Inflammatory macrophage treated with lipopolysaccharide for 1 hour (primary cell): ENCODE data around the gene MYLK4.

ENCODE experiments used
- DNase-seq, 2 donors: peaks; one replicate each; pipeline ENCODE4 v3.0.0-alpha.2; 2020 to 2022

Gene MYLK4

DNA sequence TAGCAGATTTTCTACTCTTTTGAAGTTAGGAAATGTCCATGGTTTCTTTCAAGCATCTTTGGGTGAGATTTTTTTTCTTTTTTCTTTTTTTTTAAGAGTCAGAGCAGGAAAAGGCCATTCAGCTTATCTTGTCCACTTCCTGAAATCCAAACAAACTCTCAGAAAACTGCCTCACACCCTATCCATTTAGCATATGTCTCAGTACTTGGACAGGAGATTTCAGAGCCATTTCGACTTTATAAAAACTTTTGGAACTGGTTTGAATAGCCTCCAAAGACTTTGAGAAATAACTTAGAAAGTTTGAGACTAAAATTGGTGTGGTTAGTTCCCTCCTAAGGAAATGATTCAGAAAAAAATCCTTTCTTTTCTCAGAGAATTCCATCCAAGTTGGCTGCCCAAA, 125.1 kb downstream of the MYLK4 start:
- DNase-seq: no peak

DNA sequence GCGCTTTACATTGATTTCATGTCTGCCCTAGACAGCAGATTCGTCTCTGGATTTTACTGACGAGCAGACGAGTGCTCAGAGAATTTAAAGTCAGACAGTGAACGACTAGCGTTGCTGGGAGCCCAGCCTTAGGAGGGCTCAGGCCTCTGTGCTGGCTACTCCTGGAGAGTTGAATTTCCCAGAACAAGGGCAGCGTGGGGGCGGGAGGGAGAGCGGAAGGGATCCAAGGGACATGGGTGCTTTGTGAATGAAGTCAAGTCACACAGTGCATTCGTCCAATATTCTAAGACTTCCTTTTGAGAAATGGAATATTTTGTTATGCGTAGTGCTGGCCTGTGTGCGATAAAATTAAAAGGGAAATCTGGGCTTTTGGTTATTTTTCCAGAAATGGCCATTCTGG, 126.5 kb downstream of the MYLK4 start:
- no peak for DNase-seq

- no peak for DNase-seq
These were observed 127.4 kb downstream of the MYLK4 start for GRCh38 chr6:2623295-2623694.

DNA sequence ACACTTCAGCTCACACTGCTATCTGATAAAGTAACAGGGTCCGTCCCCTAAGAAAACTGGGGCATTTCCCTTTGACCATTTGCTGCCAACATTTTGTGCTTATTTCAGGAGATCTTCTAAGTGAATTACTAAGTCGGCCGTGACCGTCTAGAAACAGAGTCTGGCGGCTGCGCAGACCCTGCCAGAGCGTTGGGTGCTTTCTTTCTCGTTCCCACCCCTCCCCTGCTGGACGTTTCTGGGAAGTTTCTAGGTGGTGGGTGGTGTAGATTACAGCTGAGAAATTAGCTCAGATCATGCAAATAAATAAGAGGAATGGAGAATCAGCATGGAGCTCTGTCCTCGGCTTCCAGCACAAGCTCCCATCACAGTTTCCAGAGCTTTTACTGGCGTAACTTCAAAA, 128.1 kb downstream of the MYLK4 start:
- no peak for DNase-seq

DNA sequence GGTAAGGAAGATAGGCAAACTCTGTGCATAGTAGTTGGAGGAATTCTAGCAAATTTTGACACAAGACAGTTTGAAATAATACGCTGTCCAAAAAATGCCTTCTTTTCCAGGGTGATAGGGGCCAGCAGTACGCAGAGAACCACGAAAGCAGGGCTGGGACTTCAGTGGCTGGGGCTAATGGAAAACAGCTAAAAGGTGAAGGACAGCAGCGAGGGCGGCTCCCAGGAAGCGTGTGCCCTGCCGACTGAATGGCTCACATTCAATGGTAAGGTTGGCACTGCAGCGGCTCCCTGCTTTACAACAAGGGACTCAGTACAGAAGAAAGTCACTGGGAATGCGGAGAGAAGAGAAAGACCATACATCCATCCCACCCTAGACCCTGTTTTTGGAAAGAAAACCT, 131.1 kb downstream of the MYLK4 start:
- no peak for DNase-seq

DNA sequence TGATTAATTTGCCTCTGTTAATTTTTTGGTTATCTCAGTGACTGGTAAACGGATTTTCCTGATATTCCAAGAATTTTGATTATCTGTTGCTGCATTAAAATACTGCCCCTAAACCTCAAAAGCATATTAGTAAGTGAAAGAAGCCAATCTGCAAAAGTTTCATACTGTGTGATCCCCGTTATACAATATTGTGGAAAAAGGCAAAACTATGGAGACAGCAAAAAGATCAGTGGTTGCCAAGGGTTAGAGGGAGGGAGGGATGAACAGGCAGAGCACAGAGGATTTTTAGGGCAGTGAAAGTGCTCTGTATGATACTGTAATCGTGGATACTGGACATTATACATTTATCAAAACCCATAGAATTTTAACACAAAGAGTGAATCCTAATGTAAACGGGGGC, 133.0 kb downstream of the MYLK4 start:
- no peak for DNase-seq

- DNase-seq: no peak
These were observed 133.9 kb downstream of the MYLK4 start for GRCh38 chr6:2616811-2617210.

- no peak for DNase-seq
These were observed 135.5 kb downstream of the MYLK4 start for GRCh38 chr6:2615251-2615650.

GRCh38 chr6:2614846-2615245, 135.9 kb downstream of the MYLK4 start:
- DNase-seq: no peak

- DNase-seq: no peak
These were observed 136.6 kb downstream of the MYLK4 start for GRCh38 chr6:2614155-2614554.
